GM10248 (cell line): ENCODE results near the gene LYRM4.
"Not testable (repeated sequence)": the region's sequence is repeated elsewhere in the genome, so short reads cannot be mapped to it uniquely, and the experiment has no call there.

ENCODE experiments used
- CTCF ChIA-PET: fragments of 300-600 bp; sonication (Branson Sonifier 250); formaldehyde crosslinking; extraction: SDS; loops from one replicate; lab custom pipeline; 2021; ENCODE audit warnings: antibody characterized with exemption; lab: Yijun Ruan, JAX
- POLR2A ChIA-PET: fragments of 350-650 bp; sonication (Branson Sonifier 250); formaldehyde crosslinking; extraction: SDS; loops from one replicate; lab custom pipeline; 2020; ENCODE audit warnings: antibody characterized with exemption; lab: Yijun Ruan, JAX
- DNase-seq: peaks from one replicate; pipeline ENCODE4 v3.0.0; 2012; ENCODE audit errors: extremely low spot score
- TF ChIP-seq, protein P1 (sequence below): IDR thresholded peaks from 2 replicates; pipeline ENCODE4 v1.5.1; 2012; ENCODE audit warnings: mild to moderate bottlenecking, low read depth; ENCODE audit errors: extremely low read depth, missing control alignments, control extremely low read depth

LYRM4 gene

DNA sequence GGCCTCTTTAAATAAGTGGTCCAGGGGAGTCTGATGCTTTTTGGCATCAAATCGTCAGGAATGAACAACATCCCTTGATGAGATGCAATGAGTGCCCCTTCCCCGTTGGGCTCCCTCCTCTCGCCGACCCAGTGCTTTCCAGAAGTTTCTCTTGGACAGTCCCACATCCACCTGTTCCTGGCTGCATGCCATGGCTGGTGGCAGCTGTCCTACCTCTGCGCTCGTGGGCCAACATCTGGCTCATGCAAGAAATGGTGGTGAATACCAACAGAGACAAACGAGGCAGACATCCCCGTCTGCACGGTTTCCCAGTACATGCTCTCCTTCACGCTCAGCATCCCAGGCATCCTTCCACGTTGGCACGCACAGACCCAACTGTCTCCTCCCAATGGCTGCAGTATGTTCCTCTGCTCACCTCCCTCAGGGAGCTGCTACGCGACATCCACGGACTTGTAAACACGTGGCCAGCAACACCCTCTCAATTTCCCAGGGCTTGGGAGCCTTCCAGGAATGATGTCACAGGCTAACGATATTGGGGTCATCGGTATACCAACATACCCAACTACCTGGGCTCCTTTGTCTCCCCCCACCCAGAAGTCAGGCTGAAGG is 138.1 kb downstream of the LYRM4 start:
- TF ChIP-seq, protein P1, sequence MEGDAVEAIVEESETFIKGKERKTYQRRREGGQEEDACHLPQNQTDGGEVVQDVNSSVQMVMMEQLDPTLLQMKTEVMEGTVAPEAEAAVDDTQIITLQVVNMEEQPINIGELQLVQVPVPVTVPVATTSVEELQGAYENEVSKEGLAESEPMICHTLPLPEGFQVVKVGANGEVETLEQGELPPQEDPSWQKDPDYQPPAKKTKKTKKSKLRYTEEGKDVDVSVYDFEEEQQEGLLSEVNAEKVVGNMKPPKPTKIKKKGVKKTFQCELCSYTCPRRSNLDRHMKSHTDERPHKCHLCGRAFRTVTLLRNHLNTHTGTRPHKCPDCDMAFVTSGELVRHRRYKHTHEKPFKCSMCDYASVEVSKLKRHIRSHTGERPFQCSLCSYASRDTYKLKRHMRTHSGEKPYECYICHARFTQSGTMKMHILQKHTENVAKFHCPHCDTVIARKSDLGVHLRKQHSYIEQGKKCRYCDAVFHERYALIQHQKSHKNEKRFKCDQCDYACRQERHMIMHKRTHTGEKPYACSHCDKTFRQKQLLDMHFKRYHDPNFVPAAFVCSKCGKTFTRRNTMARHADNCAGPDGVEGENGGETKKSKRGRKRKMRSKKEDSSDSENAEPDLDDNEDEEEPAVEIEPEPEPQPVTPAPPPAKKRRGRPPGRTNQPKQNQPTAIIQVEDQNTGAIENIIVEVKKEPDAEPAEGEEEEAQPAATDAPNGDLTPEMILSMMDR: no peak
- ChIA-PET CTCF (interaction anchor here (1.8 kb wide), 1 partner anchor 21 kb away, joined by 7 read pairs; no protein-coding TSS in a partner anchor), POLR2A (no interaction called here)
- no peak for DNase-seq

DNA sequence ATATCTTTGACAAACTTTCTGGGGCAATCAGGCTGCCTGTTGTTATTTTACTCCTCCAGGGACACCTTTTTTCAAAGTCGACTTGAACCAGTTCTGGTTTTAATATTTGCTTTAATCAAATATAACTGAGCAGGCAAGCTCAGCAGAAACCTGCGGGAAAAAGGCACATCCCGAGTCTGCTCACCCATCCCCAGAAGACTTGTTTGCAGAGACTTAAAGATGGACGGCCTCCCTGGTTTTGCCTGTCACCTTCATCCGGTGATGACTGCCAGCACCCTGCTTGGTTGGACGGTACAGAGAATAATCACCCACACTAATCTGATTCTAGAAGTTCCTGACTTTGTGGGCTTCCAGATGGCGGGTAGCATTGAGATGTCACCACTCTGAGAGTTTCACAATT is 138.8 kb downstream of the LYRM4 start:
- CTCF ChIA-PET: interaction anchor here (2.7 kb wide), 2 partner anchors 10 to 22 kb away, joined by 8 to 10 read pairs; no protein-coding TSS in a partner anchor
- POLR2A ChIA-PET: no interaction called here
- TF ChIP-seq, protein P1: no peak
- no peak for DNase-seq

DNA sequence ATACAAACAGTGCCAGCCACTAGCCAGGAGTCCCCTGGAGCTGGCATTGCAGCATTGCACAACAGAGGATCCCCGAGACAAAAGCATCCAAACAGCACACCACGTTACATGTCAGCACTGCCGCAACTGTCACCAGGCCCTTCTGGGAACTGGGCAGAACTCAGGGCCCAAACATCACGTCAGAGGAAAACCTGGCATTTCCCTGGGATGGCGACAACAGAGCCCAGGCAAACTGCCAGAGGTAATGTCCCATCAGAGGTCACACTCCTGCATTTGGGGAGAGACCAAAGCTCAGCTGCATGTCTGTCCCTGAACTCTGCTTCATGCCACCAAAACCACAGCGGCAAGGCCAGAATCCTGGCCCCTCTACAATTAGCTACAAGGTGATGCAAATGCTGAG is 139.3 kb downstream of the LYRM4 start:
- no peak for DNase-seq

DNA sequence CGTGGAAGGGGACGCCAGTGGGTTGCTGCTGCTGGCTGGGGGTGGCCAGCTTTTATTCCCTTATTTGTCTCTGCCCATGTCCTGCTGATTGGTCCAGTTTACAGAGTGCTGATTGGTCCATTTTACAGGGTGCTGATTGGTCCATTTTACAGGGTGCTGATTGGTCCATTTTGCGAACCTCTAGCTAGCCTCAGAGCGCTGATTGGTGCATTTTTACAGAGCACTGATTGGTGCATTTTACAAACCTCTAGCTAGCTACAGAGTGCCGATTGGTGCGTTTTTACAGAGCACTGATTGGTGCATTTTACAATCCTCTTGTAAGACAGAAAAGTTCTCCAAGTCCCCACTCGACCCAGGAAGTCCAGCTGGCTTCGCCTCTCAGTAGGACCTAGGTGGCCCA is 140.2 kb downstream of the LYRM4 start:
- CTCF ChIA-PET: interaction anchor here (2.7 kb wide), 2 partner anchors 11 to 23 kb away, joined by 8 to 10 read pairs; no protein-coding TSS in a partner anchor
- DNase-seq, POLR2A ChIA-PET: not testable (repeated sequence)

More for the DNA sequence above, 139.3 kb downstream of the LYRM4 start:
- ChIA-PET CTCF (interaction anchor here (2.7 kb wide), 2 partner anchors 10 to 23 kb away, joined by 8 to 10 read pairs; no protein-coding TSS in a partner anchor), POLR2A (no interaction called here)
- TF ChIP-seq, protein P1: no peak

DNA sequence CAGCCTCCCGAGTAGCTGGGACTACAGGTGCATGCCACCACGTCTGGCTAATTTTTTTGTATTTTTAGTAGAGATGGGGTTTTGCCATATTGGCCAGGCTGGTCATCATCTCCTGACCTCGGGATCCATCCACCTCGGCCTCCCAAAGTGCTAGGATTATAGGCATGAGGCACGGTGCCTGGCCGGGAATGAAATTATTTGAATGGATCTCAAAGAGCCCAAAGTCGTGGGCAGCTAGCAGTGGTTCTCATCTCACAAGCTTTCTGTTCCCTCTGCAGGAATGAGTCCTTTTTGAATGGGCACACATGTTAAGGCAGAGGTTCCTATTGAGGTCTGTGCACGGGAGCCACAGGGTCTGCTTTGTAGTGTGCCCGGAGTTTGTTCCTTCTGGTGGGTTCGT is 140.7 kb downstream of the LYRM4 start:
- ChIA-PET CTCF (interaction anchor here (2.7 kb wide), 2 partner anchors 12 to 24 kb away, joined by 8 to 10 read pairs; no protein-coding TSS in a partner anchor), POLR2A (no interaction called here)
- TF ChIP-seq, protein P1: no peak
- DNase-seq: no peak

DNA sequence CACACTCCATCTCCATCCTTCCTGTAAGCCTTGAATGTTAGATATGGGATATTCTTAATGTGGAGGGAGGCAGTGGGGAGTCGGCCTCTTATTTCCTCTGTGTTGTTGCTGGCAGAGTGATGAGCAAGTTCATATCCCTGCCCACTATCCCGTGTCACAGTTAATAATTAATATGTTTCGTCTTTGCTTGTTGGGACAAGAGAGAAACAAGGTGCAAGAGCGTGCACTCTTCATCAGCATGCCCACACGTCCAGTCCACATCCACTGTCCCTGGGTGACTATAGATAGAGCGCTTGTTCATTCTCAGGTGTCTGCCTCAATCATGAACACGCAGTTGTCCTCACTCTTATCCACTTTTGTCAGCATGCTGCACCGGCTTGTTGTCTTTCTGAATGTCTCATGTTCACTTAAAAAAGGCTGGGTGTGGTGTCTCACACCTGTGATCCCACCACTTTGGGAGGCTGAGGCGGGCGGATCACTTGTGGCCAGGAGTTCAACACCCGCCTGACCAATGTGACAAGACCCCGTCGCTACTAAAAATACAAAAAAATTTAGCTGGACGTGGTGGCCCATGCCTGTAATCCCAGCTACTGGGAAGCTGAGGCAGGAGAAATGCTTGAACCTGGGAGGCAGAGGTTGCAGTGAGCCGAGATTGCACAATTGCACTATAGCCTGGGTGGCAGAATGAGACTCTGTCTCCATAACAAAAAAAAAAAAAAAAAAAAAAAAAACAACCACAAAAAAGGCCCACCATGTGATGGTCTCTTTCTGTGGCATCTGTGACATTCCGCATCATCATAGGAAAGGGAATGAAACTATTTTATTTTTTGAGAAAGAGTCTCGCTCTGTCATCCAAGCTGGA is 141.4 kb downstream of the LYRM4 start:
- TF ChIP-seq, protein P1: no peak
- DNase-seq: no peak
- POLR2A ChIA-PET: no interaction called here
- CTCF ChIA-PET: interaction anchor here (2.7 kb wide), 2 partner anchors 12 to 25 kb away, joined by 8 to 10 read pairs; no protein-coding TSS in a partner anchor
